Progenitor cell of endocrine pancreas (in vitro differentiated cells): ENCODE results near the gene DLST. TPM values are rescaled to one million over a fixed set of nuclear protein-coding genes. Genes with fewer than 3 reads are reported as not detected.

Source experiments
- DNase-seq: peaks from one replicate; pipeline ENCODE4 v3.0.0; 2021; ENCODE audit warnings: low spot score; ENCODE audit not compliant: unreplicated experiment
- H3K27ac Mint-ChIP-seq: 2 replicates; pipeline ENCODE4 v1.8.0; 2021; ENCODE audit warnings: mild to moderate bottlenecking, moderate library complexity, mixed read lengths
- H3K27me3 Mint-ChIP-seq: 2 replicates; pipeline ENCODE4 v1.8.0; 2021; ENCODE audit warnings: mixed read lengths
- H3K36me3 Mint-ChIP-seq: 2 replicates; pipeline ENCODE4 v1.8.0; 2022; ENCODE audit warnings: mixed read lengths; ENCODE audit not compliant: insufficient read depth
- H3K4me1 Mint-ChIP-seq: 2 replicates; pipeline ENCODE4 v1.8.0; 2021; ENCODE audit warnings: low read depth, mixed read lengths
- H3K4me3 Mint-ChIP-seq: 2 replicates; pipeline ENCODE4 v1.8.0; 2021; ENCODE audit warnings: low read depth, mild to moderate bottlenecking, moderate library complexity, mixed read lengths
- H3K9me3 Mint-ChIP-seq: 2 replicates; pipeline ENCODE4 v1.8.0; 2021; ENCODE audit warnings: low read depth, mixed read lengths
- CTCF ChIP-seq: fragments of 200-600 bp; sonication (generic); IDR thresholded peaks from one replicate; pipeline ENCODE4 v1.5.0; 2021; ENCODE audit warnings: antibody characterized with exemption, mild to moderate bottlenecking; ENCODE audit not compliant: unreplicated experiment
- total RNA-seq: library from RNA; stranded (reverse); gene quantifications from 2 replicates; pipeline ENCODE4 v1.2.1, GENCODE V29; 2021

Gene DLST
- total RNA-seq, 1 donor from 2014 or later: 97.8 TPM

GRCh38 chr14:74855945-74856344 is 25.8 kb upstream of the DLST start:
- no peak for TF ChIP-seq CTCF
- Mint-ChIP-seq H3K27ac (no peak overlapping the region), H3K36me3 (no peaks in the 10 kb centered on the region), H3K9me3 (no peaks in the 10 kb centered on the region), H3K4me1 (peaks cover 2% of the 10 kb centered on the region), H3K27me3 (no peaks in the 10 kb centered on the region), H3K4me3 (no peak overlapping the region)
- DNase-seq: no peak

- Mint-ChIP-seq H3K4me3 (no peak overlapping the region), H3K4me1 (peaks cover 2% of the 10 kb centered on the region), H3K27ac (no peak overlapping the region), H3K9me3 (no peaks in the 10 kb centered on the region), H3K36me3 (no peaks in the 10 kb centered on the region), H3K27me3 (no peaks in the 10 kb centered on the region)
- no peak for TF ChIP-seq CTCF
- no peak for DNase-seq
Measured at GRCh38 chr14:74856366-74856765, 25.4 kb upstream of the DLST start.

GRCh38 chr14:74858022-74858421 is 23.7 kb upstream of the DLST start:
- Mint-ChIP-seq H3K27me3 (no peaks in the 10 kb centered on the region), H3K4me3 (no peak overlapping the region), H3K36me3 (no peaks in the 10 kb centered on the region), H3K9me3 (no peaks in the 10 kb centered on the region), H3K4me1 (peaks cover 2% of the 10 kb centered on the region), H3K27ac (no peak overlapping the region)
- no peak for DNase-seq
- TF ChIP-seq CTCF: no peak

- Mint-ChIP-seq H3K27ac (no peak overlapping the region), H3K36me3 (no peaks in the 10 kb centered on the region), H3K4me3 (no peak overlapping the region), H3K9me3 (no peaks in the 10 kb centered on the region), H3K4me1 (no peaks in the 10 kb centered on the region), H3K27me3 (peaks cover 8% of the 10 kb centered on the region)
- no peak for DNase-seq
- TF ChIP-seq CTCF: no peak
Measured at GRCh38 chr14:74859757-74860552, 21.8 kb upstream of the DLST start.

- Mint-ChIP-seq H3K36me3 (no peaks in the 10 kb centered on the region), H3K27ac (no peak overlapping the region), H3K4me3 (no peak overlapping the region), H3K9me3 (no peaks in the 10 kb centered on the region), H3K4me1 (no peaks in the 10 kb centered on the region), H3K27me3 (peaks cover 12% of the 10 kb centered on the region)
- peak; percentile 84 for DNase-seq
- peak; percentile 89 for TF ChIP-seq CTCF
Measured at GRCh38 chr14:74860899-74861733, 20.6 kb upstream of the DLST start.
